Activated CD4-positive, alpha-beta T cell treated with anti-CD3 and anti-CD28 coated beads, Interleukin-2, amount 10 ng/mL, durations not matched to agents 24 days and 14 days (primary cell): ENCODE measurements around the gene LPCAT1. TPM values are rescaled to one million over a fixed set of nuclear protein-coding genes. Genes with fewer than 3 reads are reported as not detected.

Experiments
- DNase-seq: peaks from one replicate; pipeline ENCODE4 v3.0.0; 2022
- H3K27ac Mint-ChIP-seq: one replicate; pipeline ENCODE4 v1.8.0; 2022; ENCODE audit warnings: mild to moderate bottlenecking, mixed read lengths
- H3K27me3 Mint-ChIP-seq: one replicate; pipeline ENCODE4 v1.8.0; 2022; ENCODE audit warnings: mixed read lengths
- H3K36me3 Mint-ChIP-seq: one replicate; pipeline ENCODE4 v1.8.0; 2022; ENCODE audit warnings: low read depth, mild to moderate bottlenecking, mixed read lengths
- H3K4me1 Mint-ChIP-seq: one replicate; pipeline ENCODE4 v1.8.0; 2021; ENCODE audit warnings: mixed read lengths
- H3K4me3 Mint-ChIP-seq: one replicate; pipeline ENCODE4 v1.8.0; 2022; ENCODE audit warnings: mild to moderate bottlenecking, moderate library complexity, mixed read lengths
- H3K9me3 Mint-ChIP-seq: one replicate; pipeline ENCODE4 v1.8.0; 2021; ENCODE audit warnings: mixed read lengths
- intact Hi-C: fragments of 100-400 bp; cut with micrococcal nuclease; formaldehyde crosslinking; loops from one replicate; pipeline ENCODE4 v1.15.1; 2023
- total RNA-seq: library from RNA; stranded (reverse); gene quantifications from 2 replicates; pipeline ENCODE4 v1.2.3, GENCODE V29; 2022

LPCAT1 gene
- total RNA-seq, 1 donor from 2014 or later, result 93.2 TPM

DNA sequence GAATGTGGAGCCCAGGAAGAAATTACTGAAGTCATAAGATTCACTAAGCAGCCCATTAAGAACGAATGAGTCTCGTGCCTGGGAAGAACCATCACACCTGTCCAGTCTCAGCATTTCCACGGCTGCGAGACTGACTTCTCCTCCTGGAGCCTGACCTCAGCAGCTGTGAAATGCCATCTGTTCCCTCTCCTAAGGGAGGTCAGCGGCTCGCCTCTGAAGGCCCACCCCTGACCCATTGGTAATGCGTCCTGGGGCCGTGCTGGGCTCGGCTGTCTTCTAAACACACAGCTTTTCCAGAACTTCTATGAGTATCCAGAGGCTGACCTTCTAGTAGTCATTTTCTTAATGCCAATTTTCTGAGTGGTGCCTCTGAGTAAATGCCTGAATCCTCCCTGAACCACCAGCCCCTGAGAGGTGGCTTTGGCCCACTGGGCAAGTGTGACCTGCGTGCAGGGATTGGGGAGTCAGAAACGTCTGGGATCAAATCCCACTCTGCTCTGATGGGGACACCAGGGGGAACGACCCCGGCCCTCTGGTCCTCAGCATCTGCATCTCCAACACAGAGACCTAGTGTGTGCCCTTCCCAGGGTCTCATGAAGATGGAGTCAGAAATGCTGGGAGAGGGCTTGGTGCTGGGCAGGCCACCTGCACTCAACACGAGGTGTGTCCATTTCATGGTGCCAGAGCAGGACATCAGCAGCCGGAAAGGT lies 84.2 kb downstream of the LPCAT1 start:
- Mint-ChIP-seq H3K36me3 (no peaks in the 10 kb centered on the region), H3K4me1 (no peaks in the 10 kb centered on the region), H3K27me3 (peaks cover 16% of the 10 kb centered on the region), H3K4me3 (no peak overlapping the region), H3K9me3 (peaks cover 7% of the 10 kb centered on the region), H3K27ac (no peak overlapping the region)
- intact Hi-C loops, result no loop called here
- no peak for DNase-seq

DNA sequence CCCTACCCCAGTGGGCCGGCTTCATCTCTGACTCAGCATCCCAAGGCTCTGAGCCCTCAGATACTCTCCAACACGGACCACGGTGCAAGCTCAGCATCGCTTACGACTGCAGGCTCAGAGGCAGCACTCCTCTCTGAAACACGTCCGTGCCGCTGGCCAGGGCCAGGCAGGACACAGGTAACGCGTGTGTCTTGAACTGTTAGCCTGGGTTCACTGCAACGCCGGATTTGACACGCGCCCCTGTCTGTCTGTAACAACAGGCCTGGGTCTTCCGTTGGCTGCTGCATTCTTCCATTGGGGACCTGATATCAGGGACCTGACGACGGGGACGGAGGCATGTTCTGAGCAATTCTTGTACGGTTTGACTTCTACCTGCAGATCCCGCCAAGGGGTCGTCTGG lies 84.9 kb downstream of the LPCAT1 start:
- intact Hi-C loops, result no loop called here
- Mint-ChIP-seq H3K9me3 (peaks cover 10% of the 10 kb centered on the region), H3K27ac (no peak overlapping the region), H3K27me3 (peaks cover 10% of the 10 kb centered on the region), H3K4me3 (no peak overlapping the region), H3K4me1 (no peaks in the 10 kb centered on the region), H3K36me3 (no peaks in the 10 kb centered on the region)
- DNase-seq, result no peak

DNA sequence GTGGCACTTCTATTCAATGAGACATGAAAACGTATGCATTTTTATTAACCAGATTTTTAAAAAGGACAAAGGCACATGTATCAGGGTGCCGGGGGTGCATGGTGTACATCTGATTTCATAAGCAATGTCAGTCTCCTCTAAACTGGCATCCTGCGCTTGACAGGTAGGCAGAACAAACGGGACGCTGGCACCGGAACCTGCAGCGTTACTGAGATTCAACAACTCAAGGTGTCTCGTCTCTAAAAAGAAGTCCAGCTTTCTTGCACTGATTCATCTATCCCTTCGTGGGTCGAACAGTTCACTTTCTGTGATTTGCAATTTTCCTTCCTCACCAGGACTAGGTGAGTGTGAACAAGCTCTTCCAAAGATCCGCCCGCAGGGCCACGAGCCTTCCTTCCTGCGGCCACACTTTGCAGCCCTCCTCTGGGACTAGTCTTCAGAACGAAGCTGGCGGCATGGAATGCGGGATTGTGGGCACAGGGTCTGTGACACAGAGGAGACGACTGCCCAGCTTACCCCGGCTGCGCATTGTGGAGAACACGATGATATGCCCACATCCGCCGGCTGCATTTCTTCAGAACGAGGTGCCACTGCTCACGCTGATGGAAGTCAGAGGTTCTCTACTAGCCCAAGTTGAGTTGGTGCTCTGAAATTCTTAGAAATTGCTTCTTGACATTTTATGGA lies 85.7 kb downstream of the LPCAT1 start:
- H3K27ac Mint-ChIP-seq, result no peak overlapping the region

DNA sequence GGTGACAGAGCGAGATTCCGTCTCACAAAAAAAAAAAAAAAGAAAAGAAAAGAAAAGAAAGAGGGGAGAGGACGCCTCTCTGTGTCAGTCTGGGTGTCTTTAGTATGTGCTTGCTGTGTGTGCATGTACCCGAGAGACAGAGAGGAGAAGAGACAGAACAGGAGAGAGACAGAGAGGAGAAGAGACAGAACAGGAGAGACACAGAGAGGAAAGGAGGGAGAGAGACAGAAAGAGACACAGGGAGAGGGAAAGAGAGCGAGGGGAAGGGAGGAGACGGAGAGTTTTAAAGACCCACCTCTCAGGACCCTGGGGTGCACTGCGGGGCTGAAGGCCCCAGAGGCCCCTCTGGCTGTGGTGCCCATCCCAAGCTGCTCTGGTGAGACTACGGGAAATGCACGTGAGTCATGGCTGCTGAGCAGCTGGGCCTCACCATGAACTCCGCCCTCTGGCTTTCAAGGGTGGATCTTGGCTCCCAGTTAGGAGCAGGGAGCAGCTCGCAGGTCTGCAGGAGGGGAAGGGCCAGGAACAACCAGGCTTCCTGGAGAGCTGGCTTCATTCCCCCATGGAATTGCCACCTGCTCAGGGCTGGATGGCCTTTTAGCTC lies 86.4 kb downstream of the LPCAT1 start:
- no peak overlapping the region for H3K27ac Mint-ChIP-seq
- no peaks in the 10 kb centered on the region for H3K4me1 Mint-ChIP-seq
- no peaks in the 10 kb centered on the region for H3K27me3 Mint-ChIP-seq
- DNase-seq, result no peak
- intact Hi-C loops, result no loop called here
- no peak overlapping the region for H3K4me3 Mint-ChIP-seq
- H3K9me3 Mint-ChIP-seq, result peaks cover 17% of the 10 kb centered on the region
- no peaks in the 10 kb centered on the region for H3K36me3 Mint-ChIP-seq

More for the DNA sequence above, 85.7 kb downstream of the LPCAT1 start:
- Mint-ChIP-seq H3K36me3 (no peaks in the 10 kb centered on the region), H3K4me1 (no peaks in the 10 kb centered on the region), H3K4me3 (no peak overlapping the region), H3K9me3 (peaks cover 17% of the 10 kb centered on the region), H3K27me3 (peaks cover 2% of the 10 kb centered on the region)
- intact Hi-C loops, result no loop called here
- no peak for DNase-seq

DNA sequence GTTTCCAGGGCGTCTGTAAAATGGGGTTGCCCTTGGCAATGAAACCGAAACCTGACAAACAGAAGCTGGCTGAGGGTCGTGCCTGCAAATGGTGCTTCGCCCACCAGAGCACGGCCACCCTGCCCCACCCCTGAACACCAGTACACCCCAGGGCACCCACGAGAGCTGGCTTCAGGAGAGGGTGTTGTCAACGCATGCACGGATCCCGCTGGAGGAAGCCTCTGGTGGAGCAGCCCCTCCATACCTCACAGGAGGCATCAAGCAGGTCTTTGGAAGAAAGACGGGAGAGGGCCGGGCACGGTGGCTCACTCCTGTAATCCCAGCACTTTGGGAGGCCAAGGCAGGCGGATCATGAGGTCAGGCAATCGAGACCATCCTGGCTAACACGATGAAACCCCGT lies 87.1 kb downstream of the LPCAT1 start:
- H3K4me3 Mint-ChIP-seq, result no peak overlapping the region
- no peak for DNase-seq
- no peaks in the 10 kb centered on the region for H3K36me3 Mint-ChIP-seq
- H3K27ac Mint-ChIP-seq, result no peak overlapping the region
- H3K27me3 Mint-ChIP-seq, result no peaks in the 10 kb centered on the region
- peaks cover 17% of the 10 kb centered on the region for H3K9me3 Mint-ChIP-seq
- intact Hi-C loops, result no loop called here
- H3K4me1 Mint-ChIP-seq, result no peaks in the 10 kb centered on the region

DNA sequence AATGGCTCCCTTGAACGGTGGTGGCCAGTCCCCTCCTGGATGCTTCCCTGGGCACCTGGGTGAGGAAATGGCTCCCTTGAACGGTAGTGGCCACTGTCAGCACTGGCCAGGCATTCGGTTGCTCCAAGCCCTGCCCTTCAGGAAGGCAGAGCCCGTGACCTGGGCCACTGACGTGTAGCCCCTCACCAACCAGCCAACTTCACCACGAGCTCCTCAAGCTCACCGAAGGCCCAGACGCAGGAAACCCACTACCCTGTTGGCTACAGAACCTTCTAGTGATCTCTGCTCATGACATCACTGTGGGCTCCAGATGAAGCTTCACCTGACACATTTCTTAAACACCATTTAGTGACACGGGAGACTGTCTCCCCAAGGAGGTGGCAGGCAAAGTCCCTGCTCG lies 87.7 kb downstream of the LPCAT1 start:
- DNase-seq, result no peak
- no peaks in the 10 kb centered on the region for H3K36me3 Mint-ChIP-seq
- no peaks in the 10 kb centered on the region for H3K27me3 Mint-ChIP-seq
- H3K4me3 Mint-ChIP-seq, result no peak overlapping the region
- peaks cover 17% of the 10 kb centered on the region for H3K9me3 Mint-ChIP-seq
- intact Hi-C loops, result no loop called here
- H3K4me1 Mint-ChIP-seq, result no peaks in the 10 kb centered on the region
- H3K27ac Mint-ChIP-seq, result no peak overlapping the region

DNA sequence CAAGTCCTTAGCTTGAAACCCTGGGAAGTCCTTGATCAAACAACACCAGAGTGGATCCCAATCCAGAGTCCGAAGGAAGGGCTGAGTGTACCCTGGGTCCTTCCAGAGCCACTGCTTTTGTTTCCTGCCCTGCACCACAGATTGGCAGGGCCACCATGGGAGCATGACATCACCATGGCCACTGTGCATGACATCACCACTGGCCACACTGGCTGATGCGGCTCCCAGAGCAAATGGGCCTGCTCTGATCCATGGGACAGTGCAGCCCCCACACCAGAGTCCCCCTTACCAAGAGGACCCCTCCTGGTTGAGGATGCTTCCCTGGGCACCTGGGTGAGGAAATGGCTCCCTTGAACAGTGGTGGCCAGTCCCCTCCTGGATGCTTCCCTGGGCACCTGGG lies 88.4 kb downstream of the LPCAT1 start:
- intact Hi-C loops, result no loop called here
- Mint-ChIP-seq H3K9me3 (peaks cover 21% of the 10 kb centered on the region), H3K4me1 (no peaks in the 10 kb centered on the region), H3K4me3 (no peak overlapping the region), H3K36me3 (no peaks in the 10 kb centered on the region), H3K27me3 (no peaks in the 10 kb centered on the region), H3K27ac (no peak overlapping the region)
- no peak for DNase-seq

DNA sequence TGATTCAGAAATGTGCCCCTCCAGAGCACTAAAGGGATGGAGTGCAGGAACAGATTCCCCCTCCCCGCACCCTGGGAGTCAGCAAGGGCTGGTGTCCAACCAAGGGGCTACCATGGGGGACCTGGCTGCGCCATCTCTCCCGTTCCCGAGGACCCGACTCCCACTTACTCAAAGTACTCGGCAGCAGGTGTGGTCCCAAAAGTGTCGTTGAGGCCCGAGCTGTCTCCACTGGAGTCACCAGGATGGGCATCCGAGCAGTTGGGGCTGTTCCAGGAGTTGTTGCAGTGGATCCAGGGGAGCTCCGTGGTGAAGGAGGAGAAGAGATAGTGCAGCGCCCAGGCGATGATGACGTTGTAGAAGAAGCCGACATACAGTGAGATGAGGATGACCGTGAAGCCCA lies 91.5 kb downstream of the LPCAT1 start:
- Mint-ChIP-seq H3K4me3 (no peak overlapping the region), H3K27ac (no peak overlapping the region), H3K4me1 (no peaks in the 10 kb centered on the region), H3K9me3 (peaks cover 29% of the 10 kb centered on the region), H3K27me3 (no peaks in the 10 kb centered on the region), H3K36me3 (peaks cover 2% of the 10 kb centered on the region)
- intact Hi-C loops, result no loop called here
- DNase-seq, result no peak

DNA sequence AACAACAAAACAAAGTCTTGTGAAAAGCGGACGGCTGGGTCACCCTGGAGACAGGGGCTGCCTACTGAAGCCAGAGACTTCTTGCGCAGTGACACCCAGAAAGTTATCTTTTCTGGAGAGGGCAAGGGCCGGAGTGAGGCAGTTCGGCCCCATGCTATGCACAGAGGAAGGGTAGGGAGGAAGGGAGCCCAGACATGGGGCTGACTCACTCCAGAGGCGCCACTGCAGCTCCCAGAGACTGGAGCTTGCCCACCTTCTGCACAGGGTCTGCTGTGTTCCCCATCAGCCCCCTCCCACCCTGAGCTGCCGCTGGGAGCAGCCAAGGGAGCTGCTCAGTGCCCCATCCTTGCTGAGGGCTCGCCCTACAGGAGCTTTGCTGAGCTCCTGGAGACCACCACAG lies 91.9 kb downstream of the LPCAT1 start:
- intact Hi-C loops, result no loop called here
- Mint-ChIP-seq H3K9me3 (peaks cover 31% of the 10 kb centered on the region), H3K4me3 (no peak overlapping the region), H3K4me1 (no peaks in the 10 kb centered on the region), H3K27me3 (no peaks in the 10 kb centered on the region), H3K27ac (no peak overlapping the region), H3K36me3 (peaks cover 2% of the 10 kb centered on the region)
- DNase-seq, result no peak

DNA sequence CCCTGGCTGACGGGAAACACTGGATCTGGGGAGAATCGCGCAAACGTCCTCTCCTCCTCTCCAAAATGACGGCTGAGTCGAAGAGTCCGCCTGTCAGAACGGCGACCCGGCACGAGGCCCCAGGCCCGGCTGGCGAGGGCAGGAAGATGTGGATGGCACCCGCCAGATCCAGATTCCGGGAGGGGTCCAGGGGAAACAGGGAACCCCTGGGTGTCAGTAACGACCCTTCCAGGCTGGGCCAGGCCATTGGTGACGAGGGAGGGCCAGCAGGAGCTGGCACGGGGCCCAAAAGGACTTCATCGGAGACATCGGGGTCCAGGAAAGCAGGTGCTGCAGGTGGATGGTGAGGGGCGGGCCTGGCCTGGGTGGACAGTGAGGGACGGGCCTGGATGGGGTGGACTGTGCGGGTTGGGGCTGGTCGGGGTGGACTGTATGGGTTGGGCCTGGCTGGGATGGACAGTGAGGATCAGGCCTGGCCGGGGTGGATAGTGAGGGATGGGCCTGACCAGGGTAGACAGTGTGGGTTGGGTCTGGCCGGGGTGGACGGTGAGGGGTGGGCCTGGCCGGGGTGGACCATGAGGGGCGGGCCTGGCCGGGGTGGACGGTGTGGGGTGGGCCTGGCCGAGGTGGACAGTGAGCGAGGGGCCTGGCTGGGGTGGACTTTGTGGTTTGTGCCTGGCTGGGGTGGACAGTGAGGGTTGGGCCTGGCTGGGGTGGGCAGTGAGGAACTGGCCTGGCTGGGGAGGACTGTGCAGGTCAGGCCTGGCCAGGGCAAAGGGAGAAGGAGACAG lies 92.5 kb downstream of the LPCAT1 start:
- Mint-ChIP-seq H3K27me3 (no peaks in the 10 kb centered on the region), H3K9me3 (peaks cover 35% of the 10 kb centered on the region), H3K27ac (no peak overlapping the region), H3K4me3 (no peak overlapping the region), H3K4me1 (no peaks in the 10 kb centered on the region), H3K36me3 (peaks cover 2% of the 10 kb centered on the region)
- intact Hi-C loops, result no loop called here
- no peak for DNase-seq

DNA sequence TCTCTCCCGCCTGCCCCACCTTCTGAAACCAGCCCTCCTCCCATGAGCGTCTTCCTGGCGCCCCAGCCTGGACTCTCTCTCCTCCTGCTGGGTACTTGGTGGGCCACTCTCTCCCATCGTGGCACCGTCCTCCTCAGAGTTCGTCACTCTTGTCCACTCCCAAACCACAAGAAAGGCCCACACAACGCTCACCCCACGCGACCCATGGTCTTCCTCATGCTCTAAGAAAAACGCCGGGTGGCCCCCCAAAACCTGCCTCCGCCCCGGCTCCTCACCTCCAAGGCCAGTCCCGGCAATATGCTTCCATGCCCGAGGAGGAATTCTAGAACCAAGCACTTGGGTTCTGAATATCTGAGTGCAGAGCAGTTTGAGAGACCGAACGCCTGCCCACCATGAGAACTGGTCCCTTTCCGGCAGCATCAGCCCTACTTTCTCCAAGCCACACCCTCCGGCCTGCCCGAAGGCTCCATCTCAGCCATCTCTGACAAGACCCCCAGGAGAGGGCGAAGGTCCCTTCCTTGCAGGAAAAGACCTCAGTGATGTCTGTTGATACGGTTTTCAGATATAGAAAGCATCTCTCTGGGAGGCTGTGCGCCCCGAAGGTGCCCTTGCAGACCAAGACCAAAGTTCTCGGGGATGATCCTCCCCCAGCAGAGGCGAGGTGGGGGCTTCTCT lies 93.5 kb downstream of the LPCAT1 start:
- intact Hi-C loops, result no loop called here
- no peak overlapping the region for H3K4me3 Mint-ChIP-seq
- H3K9me3 Mint-ChIP-seq, result peaks cover 44% of the 10 kb centered on the region
- no peaks in the 10 kb centered on the region for H3K27me3 Mint-ChIP-seq
- DNase-seq, result no peak
- no peaks in the 10 kb centered on the region for H3K4me1 Mint-ChIP-seq
- no peak overlapping the region for H3K27ac Mint-ChIP-seq
- peaks cover 2% of the 10 kb centered on the region for H3K36me3 Mint-ChIP-seq

DNA sequence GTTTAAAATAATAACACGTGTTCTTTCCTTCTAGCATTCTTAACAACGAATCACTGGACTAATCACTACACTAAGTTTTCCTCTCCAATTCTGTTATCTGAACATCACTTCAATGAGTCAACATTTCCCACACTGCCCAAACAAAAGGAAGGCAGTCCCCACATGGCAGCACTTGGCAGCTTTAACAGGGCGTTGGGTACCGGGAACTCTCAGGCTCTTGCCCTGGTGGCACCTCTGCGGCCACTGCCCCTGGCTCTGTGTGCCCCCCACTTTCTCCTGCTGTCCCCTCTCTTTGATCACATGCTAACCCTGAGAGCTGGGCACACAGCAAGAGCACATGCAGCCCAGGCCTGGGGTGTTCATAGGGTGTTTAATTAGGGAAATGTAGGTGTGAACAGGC lies 94.3 kb downstream of the LPCAT1 start:
- Mint-ChIP-seq H3K4me1 (no peaks in the 10 kb centered on the region), H3K27me3 (no peaks in the 10 kb centered on the region), H3K4me3 (no peak overlapping the region), H3K9me3 (peaks cover 44% of the 10 kb centered on the region), H3K36me3 (peaks cover 2% of the 10 kb centered on the region), H3K27ac (no peak overlapping the region)
- intact Hi-C loops, result no loop called here
- DNase-seq, result no peak

DNA sequence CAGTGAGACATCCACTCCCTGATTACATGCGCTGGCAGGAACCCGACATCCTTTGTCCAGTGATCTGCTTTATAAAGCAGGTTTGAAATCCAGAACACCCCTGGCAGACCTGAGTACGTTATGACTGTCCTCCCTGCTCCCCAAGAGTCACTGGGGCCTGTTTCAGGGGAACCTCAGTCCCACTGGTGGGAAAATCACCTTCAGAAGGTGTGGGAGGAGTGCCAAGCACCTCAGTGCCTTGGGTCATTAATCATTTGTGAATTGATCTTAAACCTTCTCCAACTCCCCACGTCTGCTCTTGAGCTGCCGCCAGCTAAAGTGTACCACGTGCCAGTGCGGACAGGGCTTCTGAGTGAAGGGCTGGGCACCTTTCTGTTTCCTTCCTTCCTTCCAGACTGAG lies 94.7 kb downstream of the LPCAT1 start:
- no peaks in the 10 kb centered on the region for H3K4me1 Mint-ChIP-seq
- H3K4me3 Mint-ChIP-seq, result no peak overlapping the region
- DNase-seq, result no peak
- H3K36me3 Mint-ChIP-seq, result peaks cover 2% of the 10 kb centered on the region
- H3K27ac Mint-ChIP-seq, result no peak overlapping the region
- H3K27me3 Mint-ChIP-seq, result no peaks in the 10 kb centered on the region
- intact Hi-C loops, result no loop called here
- H3K9me3 Mint-ChIP-seq, result peaks cover 46% of the 10 kb centered on the region
